HepG2 (cell line): ENCODE measurements around the gene ABHD6. TPM values are rescaled to one million over a fixed set of nuclear protein-coding genes. Genes with fewer than 3 reads are reported as not detected.

Source experiments
- AHR ChIP-seq: IDR thresholded peaks from 2 replicates; pipeline ENCODE4 v1.6.1; 2018; ENCODE audit warnings: missing genetic modification reagents, missing compliant biosample characterization
- CBX5 ChIP-seq: sonication (generic); formaldehyde crosslinking; IDR thresholded peaks from 2 replicates; pipeline ENCODE4 v1.4.0; 2020; ENCODE audit warnings: missing genetic modification reagents, borderline replicate concordance
- FIP1L1 ChIP-seq: fragments of 200-400 bp; formaldehyde crosslinking; IDR thresholded peaks from 2 replicates; pipeline ENCODE4 v1.6.1; 2018; ENCODE audit warnings: low read depth, mild to moderate bottlenecking, low read length, moderate library complexity, borderline replicate concordance; ENCODE audit not compliant: insufficient read depth
- GABPA ChIP-seq, 2 experiments: IDR thresholded peaks; 2 replicates each; pipeline ENCODE4 v1.6.1; 2011 to 2016; ENCODE audit warnings: low read depth in 2 of 2, low read length in 1 of 2, missing biosample characterization in 1 of 2, missing genetic modification characterization in 1 of 2
- KDM5B ChIP-seq: sonication (generic); formaldehyde crosslinking; IDR thresholded peaks from 2 replicates; pipeline ENCODE4 v1.4.0; 2020; ENCODE audit warnings: missing genetic modification reagents, mild to moderate bottlenecking, borderline replicate concordance
- KMT2B ChIP-seq: IDR thresholded peaks from 2 replicates; pipeline ENCODE4 v1.6.1; 2016; ENCODE audit warnings: missing genetic modification reagents, missing compliant biosample characterization
- PCBP1 ChIP-seq: fragments of 200-400 bp; formaldehyde crosslinking; IDR thresholded peaks from 2 replicates; pipeline ENCODE4 v1.6.1; 2017; ENCODE audit warnings: mild to moderate bottlenecking, low read depth, low read length, borderline replicate concordance
- PHF20 ChIP-seq: sonication (generic); formaldehyde crosslinking; IDR thresholded peaks from 2 replicates; pipeline ENCODE4 v1.5.0; 2020; ENCODE audit warnings: mild to moderate bottlenecking, missing genetic modification reagents
- ZEB1 ChIP-seq: IDR thresholded peaks from 2 replicates; pipeline ENCODE4 v1.6.1; 2012; ENCODE audit warnings: mild to moderate bottlenecking, low read depth, inconsistent platforms; ENCODE audit not compliant: insufficient replicate concordance
- ZNF251 ChIP-seq: sonication (generic); formaldehyde crosslinking; IDR thresholded peaks from 2 replicates; pipeline ENCODE4 v1.9.0; 2021; ENCODE audit warnings: mild to moderate bottlenecking, missing genetic modification reagents
- ZNF317 ChIP-seq: sonication (generic); formaldehyde crosslinking; IDR thresholded peaks from 2 replicates; pipeline ENCODE4 v1.5.0; 2020; ENCODE audit warnings: mild to moderate bottlenecking, missing genetic modification reagents
- ZNF44 ChIP-seq: sonication (generic); formaldehyde crosslinking; IDR thresholded peaks from 2 replicates; pipeline ENCODE4 v1.5.1; 2020; ENCODE audit warnings: mild to moderate bottlenecking, missing genetic modification reagents
- ZNF552 ChIP-seq: sonication (generic); formaldehyde crosslinking; IDR thresholded peaks from 2 replicates; pipeline ENCODE4 v1.9.0; 2022; ENCODE audit warnings: missing genetic modification reagents, mild to moderate bottlenecking, borderline replicate concordance
- ZNF761 ChIP-seq: sonication (generic); formaldehyde crosslinking; conservative IDR thresholded peaks from 2 replicates; pipeline ENCODE4 v1.4.0; 2020; ENCODE audit warnings: mild to moderate bottlenecking, missing genetic modification reagents
- ZSCAN30 ChIP-seq: sonication (generic); formaldehyde crosslinking; IDR thresholded peaks from 2 replicates; pipeline ENCODE4 v1.5.0; 2020; ENCODE audit warnings: mild to moderate bottlenecking, missing genetic modification reagents
- polyA plus RNA-seq, 8 experiments: library from polyadenylated mRNA; depleted of rRNA in 3 of 8; stranded (reverse) in 7 of 8; unstranded in 1 of 8; fragments of >200 nt; fragmentation: Illumina TruSeq in 4 of 8; extraction: Trizol in 4 of 8; gene quantifications; 2 replicates each; pipeline versions ENCODE4 v1.2.1 to v1.2.3, GENCODE V29; 2011 to 2016; ENCODE audit warnings: low read depth in 4 of 8, missing spikeins in 1 of 8, mixed read lengths in 1 of 8; ENCODE audit not compliant: insufficient read depth in 1 of 8
- total RNA-seq, 5 experiments: library from RNA; depleted of rRNA; stranded (reverse); fragments of >200 nt; fragmentation: Illumina TruSeq; extraction: Trizol; gene quantifications; 2 replicates each; pipeline ENCODE4 v1.2.3, GENCODE V29; 2016; ENCODE audit warnings: low read depth in 1 of 5
- TF ChIP-seq, protein P1 (sequence below), 2 experiments: fragments of 450-650 bp in 1 of 2; sonication (generic) in 1 of 2; formaldehyde crosslinking in 1 of 2; IDR thresholded peaks; 2 replicates each; pipeline versions ENCODE4 v1.6.1 to v1.8.0; 2016 to 2022; ENCODE audit warnings: antibody characterized with exemption in 1 of 2, mild to moderate bottlenecking in 1 of 2, missing genetic modification reagents in 1 of 2
- TF ChIP-seq, protein P2 (sequence below): sonication (generic); formaldehyde crosslinking; IDR thresholded peaks from 2 replicates; pipeline ENCODE4 v1.9.0; 2021; ENCODE audit warnings: missing genetic modification reagents, borderline replicate concordance

The ABHD6 gene
- total and polyA plus RNA-seq, 2 of the 13 experiments (the other 11 are each of a cell fraction or from before 2014, with no cell fraction given): 9.0 to 17.2 TPM

DNA sequence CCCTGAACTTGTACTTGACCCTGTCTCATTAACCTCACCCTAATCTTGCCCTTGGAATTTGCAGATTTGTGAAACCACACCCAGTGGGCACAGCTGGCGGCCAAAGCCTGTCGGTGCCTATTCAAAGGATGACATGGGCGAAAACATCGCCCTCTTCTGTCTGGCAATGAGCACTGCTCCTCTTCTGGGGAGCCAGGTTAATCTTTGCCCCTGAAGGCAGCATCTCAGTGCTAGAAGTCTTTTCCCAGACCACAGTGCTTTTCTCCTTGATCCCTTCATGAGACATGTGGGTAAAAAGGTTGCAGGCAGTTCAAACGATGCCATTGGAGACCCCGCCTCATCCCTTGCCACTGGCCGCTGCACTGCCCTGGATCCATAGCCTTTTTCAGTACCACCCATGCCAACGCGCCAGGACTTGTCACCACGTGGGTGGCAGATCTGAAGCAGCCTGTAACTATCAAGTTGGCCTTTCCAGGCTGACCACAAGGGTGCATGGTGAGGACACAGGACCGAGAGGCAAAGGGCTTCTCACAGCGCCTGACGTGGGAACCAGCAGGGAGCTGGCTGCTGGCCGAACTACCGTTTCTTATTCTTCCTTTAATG is 20.3 kb upstream of the ABHD6 start (continued):
- TF ChIP-seq, protein P1, sequence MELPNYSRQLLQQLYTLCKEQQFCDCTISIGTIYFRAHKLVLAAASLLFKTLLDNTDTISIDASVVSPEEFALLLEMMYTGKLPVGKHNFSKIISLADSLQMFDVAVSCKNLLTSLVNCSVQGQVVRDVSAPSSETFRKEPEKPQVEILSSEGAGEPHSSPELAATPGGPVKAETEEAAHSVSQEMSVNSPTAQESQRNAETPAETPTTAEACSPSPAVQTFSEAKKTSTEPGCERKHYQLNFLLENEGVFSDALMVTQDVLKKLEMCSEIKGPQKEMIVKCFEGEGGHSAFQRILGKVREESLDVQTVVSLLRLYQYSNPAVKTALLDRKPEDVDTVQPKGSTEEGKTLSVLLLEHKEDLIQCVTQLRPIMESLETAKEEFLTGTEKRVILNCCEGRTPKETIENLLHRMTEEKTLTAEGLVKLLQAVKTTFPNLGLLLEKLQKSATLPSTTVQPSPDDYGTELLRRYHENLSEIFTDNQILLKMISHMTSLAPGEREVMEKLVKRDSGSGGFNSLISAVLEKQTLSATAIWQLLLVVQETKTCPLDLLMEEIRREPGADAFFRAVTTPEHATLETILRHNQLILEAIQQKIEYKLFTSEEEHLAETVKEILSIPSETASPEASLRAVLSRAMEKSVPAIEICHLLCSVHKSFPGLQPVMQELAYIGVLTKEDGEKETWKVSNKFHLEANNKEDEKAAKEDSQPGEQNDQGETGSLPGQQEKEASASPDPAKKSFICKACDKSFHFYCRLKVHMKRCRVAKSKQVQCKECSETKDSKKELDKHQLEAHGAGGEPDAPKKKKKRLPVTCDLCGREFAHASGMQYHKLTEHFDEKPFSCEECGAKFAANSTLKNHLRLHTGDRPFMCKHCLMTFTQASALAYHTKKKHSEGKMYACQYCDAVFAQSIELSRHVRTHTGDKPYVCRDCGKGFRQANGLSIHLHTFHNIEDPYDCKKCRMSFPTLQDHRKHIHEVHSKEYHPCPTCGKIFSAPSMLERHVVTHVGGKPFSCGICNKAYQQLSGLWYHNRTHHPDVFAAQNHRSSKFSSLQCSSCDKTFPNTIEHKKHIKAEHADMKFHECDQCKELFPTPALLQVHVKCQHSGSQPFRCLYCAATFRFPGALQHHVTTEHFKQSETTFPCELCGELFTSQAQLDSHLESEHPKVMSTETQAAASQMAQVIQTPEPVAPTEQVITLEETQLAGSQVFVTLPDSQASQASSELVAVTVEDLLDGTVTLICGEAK (IDR thresholded peaks at IDR 0.05): no peak
- TF ChIP-seq, protein P1 (CRISPR knock-in tag; IDR thresholded peaks at IDR 0.05): no peak
- TF ChIP-seq ZNF44 (0 out of 2 replicates have a peak, but pooled peaks have one; percentile 24), FIP1L1 (no peak), KDM5B (0 out of 2 replicates have a peak, but pooled peaks have one; percentile 43), AHR (CRISPR knock-in tag) (0 out of 2 replicates have a peak, but pooled peaks have one; percentile 51), ZNF761 (CRISPR knock-in tag) (peak; percentile 62; the same call in 1 of the 2 replicates), ZNF317 (CRISPR knock-in tag) (no peak), ZEB1 (no peak), PHF20 (CRISPR knock-in tag) (no peak), ZNF251 (CRISPR knock-in tag) (0 out of 2 replicates have a peak, but pooled peaks have one; percentile 34), KMT2B (CRISPR knock-in tag) (0 out of 2 replicates have a peak, but pooled peaks have one; percentile 13), GABPA (IDR thresholded peaks at IDR 0.05; ENCODE audit: low read depth, low read length) (no peak), GABPA (CRISPR knock-in tag; IDR thresholded peaks at IDR 0.05; ENCODE audit: low read depth) (no peak), ZSCAN30 (no peak), CBX5 (CRISPR knock-in tag) (peak; percentile 77; the same call in 1 of the 2 replicates), PCBP1 (no peak), ZNF552 (no peak)
- TF ChIP-seq, protein P2, sequence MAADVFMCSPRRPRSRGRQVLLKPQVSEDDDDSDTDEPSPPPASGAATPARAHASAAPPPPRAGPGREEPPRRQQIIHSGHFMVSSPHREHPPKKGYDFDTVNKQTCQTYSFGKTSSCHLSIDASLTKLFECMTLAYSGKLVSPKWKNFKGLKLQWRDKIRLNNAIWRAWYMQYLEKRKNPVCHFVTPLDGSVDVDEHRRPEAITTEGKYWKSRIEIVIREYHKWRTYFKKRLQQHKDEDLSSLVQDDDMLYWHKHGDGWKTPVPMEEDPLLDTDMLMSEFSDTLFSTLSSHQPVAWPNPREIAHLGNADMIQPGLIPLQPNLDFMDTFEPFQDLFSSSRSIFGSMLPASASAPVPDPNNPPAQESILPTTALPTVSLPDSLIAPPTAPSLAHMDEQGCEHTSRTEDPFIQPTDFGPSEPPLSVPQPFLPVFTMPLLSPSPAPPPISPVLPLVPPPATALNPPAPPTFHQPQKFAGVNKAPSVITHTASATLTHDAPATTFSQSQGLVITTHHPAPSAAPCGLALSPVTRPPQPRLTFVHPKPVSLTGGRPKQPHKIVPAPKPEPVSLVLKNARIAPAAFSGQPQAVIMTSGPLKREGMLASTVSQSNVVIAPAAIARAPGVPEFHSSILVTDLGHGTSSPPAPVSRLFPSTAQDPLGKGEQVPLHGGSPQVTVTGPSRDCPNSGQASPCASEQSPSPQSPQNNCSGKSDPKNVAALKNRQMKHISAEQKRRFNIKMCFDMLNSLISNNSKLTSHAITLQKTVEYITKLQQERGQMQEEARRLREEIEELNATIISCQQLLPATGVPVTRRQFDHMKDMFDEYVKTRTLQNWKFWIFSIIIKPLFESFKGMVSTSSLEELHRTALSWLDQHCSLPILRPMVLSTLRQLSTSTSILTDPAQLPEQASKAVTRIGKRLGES (CRISPR knock-in tag): no peak
